Colonic mucosa (tissue), 4 donors: Measurements from ENCODE around the gene CLIC5. TPM values are rescaled to one million over a fixed set of nuclear protein-coding genes. Genes with fewer than 3 reads are reported as not detected.

Experiments used
- DNase-seq: peaks from one replicate; pipeline ENCODE4 v3.0.0-alpha.2; 2020
- H3K27ac ChIP-seq: fragments of 200-600 bp; one replicate; pipeline ENCODE4 v1.8.0; 2021
- H3K27me3 ChIP-seq: fragments of 200-600 bp; one replicate; pipeline ENCODE4 v1.8.0; 2021
- H3K36me3 ChIP-seq: fragments of 200-600 bp; one replicate; pipeline ENCODE4 v1.8.0; 2021
- H3K4me1 ChIP-seq: fragments of 200-600 bp; one replicate; pipeline ENCODE4 v1.8.0; 2021; ENCODE audit warnings: mild to moderate bottlenecking
- H3K4me3 ChIP-seq: fragments of 200-600 bp; one replicate; pipeline ENCODE4 v1.8.0; 2021
- H3K9ac ChIP-seq, 2 donors: one replicate each; pipeline ENCODE4 v1.7.0; 2013; ENCODE audit warnings: control low read depth in 2 of 2, low read depth in 2 of 2, low read length in 2 of 2
- H3K9me3 ChIP-seq: fragments of 200-600 bp; one replicate; pipeline ENCODE4 v1.8.0; 2021
- CTCF ChIP-seq: fragments of 200-600 bp; IDR thresholded peaks from one replicate; pipeline ENCODE4 v1.8.0; 2022; ENCODE audit warnings: antibody characterized with exemption, mild to moderate bottlenecking
- intact Hi-C: fragments of 100-400 bp; cut with DNase I; formaldehyde crosslinking; loops from one replicate; pipeline ENCODE4 v1.14.1; 2022
- total RNA-seq, 2 donors: library from RNA; stranded (reverse); fragmentation: NEBNext Ultra II Directional in 1 of 2; extraction: Animal tissue kit (Norgen Biotek cat#: 25700) in 1 of 2; gene quantifications; one replicate each; pipeline ENCODE4 v1.2.1, GENCODE V29; 2021
- donor health status: healthy.
- donor health status: DM: no; HTN: no; CAD: no.
- donor health status: DM: no; HTN: no; CAD: no.

CLIC5 gene
- total RNA-seq, 2 donors from 2014 or later = 72.8 to 74.9 TPM

DNA sequence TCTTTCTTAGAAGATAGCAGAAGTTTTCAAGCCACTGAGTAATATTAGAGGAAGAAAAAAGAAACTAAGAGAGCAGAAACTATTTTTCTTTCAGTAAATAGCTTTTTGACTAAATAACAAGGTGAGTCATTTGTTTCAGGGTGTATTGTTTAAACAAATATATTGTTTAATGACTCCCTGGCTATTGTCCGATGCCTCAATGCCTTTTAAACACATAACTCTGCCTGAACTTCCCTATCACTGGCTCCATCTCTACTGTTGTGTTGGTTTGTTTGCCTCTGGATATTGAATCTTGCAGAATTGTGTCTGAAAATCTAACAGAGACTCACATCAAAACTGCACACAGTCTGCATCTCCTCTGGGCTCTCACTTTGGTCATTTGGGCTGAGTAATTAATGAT, 19.6 kb upstream of the CLIC5 start:
- Histone ChIP-seq H3K27ac (no peak overlapping the region), H3K9ac (no peak overlapping the region), H3K4me1 (no peaks in the 10 kb centered on the region), H3K9me3 (no peaks in the 10 kb centered on the region), H3K4me3 (no peak overlapping the region), H3K27me3 (no peaks in the 10 kb centered on the region), H3K36me3 (no peaks in the 10 kb centered on the region)
- DNase-seq = no peak
- TF ChIP-seq CTCF = no peak
- intact Hi-C loops = no loop called here

DNA sequence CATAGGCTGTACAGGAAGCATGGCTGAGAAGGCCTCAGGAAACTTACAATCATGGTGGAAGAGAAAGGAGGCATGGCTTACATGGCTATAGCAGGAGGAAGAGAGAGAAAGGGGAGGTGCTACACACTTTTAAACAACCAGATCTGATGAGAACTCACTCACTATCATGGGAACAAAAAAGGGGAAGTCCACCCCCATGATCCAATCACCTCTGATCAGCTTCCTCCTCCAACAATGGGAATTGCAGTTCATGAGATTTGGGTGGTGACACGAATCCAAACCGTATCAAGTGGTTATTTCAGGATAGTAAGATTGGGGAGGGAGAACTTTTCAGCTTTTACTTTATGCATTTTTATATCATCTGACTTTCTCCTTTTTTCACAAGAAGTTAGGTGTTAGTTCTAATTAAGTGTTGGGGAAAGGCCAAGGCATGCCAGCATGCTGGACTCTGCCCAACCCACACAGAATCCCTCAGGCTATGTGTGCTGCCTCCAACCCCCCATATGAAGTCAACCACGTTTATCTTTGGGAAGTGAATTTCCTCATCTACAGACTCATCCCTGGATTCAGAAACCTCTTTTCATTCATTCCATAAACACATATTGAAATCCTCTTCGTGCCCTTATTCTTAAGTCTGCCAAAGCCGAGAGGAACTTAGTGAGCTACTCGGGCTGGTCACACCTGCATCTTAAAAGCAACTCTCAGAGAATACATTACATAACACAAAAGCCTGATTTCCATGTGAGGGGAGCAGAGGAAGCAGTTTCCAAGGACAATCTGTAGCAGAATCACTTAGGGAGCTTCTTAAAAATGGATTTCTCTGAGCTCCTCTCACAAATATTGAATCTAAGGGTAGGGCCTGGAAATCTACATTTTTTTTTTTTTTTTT, 16.7 kb upstream of the CLIC5 start:
- Histone ChIP-seq H3K27ac (no peak overlapping the region), H3K4me1 (no peaks in the 10 kb centered on the region), H3K27me3 (no peaks in the 10 kb centered on the region), H3K9ac (no peak overlapping the region), H3K36me3 (no peaks in the 10 kb centered on the region), H3K9me3 (no peaks in the 10 kb centered on the region), H3K4me3 (no peak overlapping the region)
- intact Hi-C loops = no loop called here
- no peak for TF ChIP-seq CTCF
- DNase-seq = no peak

DNA sequence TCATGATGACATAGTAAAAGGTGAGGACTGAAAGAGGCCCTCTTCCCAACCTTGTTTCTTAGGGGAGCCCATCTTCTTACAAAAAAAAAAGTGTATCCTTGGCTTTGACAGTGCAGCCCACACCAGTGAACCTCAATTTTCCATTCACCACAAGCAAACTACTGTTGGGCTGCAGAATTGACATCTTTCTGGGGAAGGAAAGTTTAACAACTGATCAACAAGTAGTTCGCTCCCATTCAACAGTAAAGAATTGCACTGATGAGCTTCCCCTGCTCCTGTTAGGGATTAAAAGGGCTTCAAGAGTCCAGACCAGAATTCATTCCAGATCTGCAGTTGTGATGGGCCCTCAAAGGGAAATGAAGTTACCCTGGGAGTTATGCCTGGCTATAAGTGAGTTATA, 13.9 kb upstream of the CLIC5 start:
- Histone ChIP-seq H3K27me3 (no peaks in the 10 kb centered on the region), H3K9me3 (no peaks in the 10 kb centered on the region), H3K4me3 (no peak overlapping the region), H3K4me1 (no peaks in the 10 kb centered on the region), H3K36me3 (no peaks in the 10 kb centered on the region), H3K9ac (no peak overlapping the region), H3K27ac (no peak overlapping the region)
- intact Hi-C loops = no loop called here
- DNase-seq = no peak
- TF ChIP-seq CTCF = no peak

- intact Hi-C loops = no loop called here
- Histone ChIP-seq H3K27ac (no peak overlapping the region), H3K4me3 (no peak overlapping the region)
Observed at GRCh38 chr6:46026307-46026706, 10.6 kb upstream of the CLIC5 start.

GRCh38 chr6:46025573-46025972, 9.9 kb upstream of the CLIC5 start:
- Histone ChIP-seq H3K9me3 (no peaks in the 10 kb centered on the region), H3K4me1 (no peaks in the 10 kb centered on the region), H3K27ac (no peak overlapping the region), H3K36me3 (no peaks in the 10 kb centered on the region), H3K4me3 (no peak overlapping the region), H3K9ac (no peak overlapping the region), H3K27me3 (no peaks in the 10 kb centered on the region)
- no peak for DNase-seq
- intact Hi-C loops = no loop called here
- no peak for TF ChIP-seq CTCF

More at GRCh38 chr6:46026307-46026706, 10.6 kb upstream of the CLIC5 start:
- no peaks in the 10 kb centered on the region for H3K9me3 ChIP-seq
- no peaks in the 10 kb centered on the region for H3K27me3 ChIP-seq
- no peaks in the 10 kb centered on the region for H3K4me1 ChIP-seq
- H3K9ac ChIP-seq = no peak overlapping the region
- H3K36me3 ChIP-seq = no peaks in the 10 kb centered on the region
- no peak for TF ChIP-seq CTCF
- no peak for DNase-seq
